Neural progenitor cell (in vitro differentiated cells): ENCODE results near the gene ZNG1A. TPM values are rescaled to one million over a fixed set of nuclear protein-coding genes. Genes with fewer than 3 reads are reported as not detected.
"Not testable (repeated sequence)": the region's sequence is repeated elsewhere in the genome, so short reads cannot be mapped to it uniquely, and the experiment has no call there.

Experiments
- DNase-seq: peaks from one replicate; pipeline ENCODE4 v3.0.0-alpha.2; 2016; ENCODE audit warnings: low spot score
- H2AFZ ChIP-seq: fragments of 200-600 bp; sonication (generic); replicated peaks from 2 replicates; pipeline ENCODE4 v1.6.1; 2016; ENCODE audit warnings: antibody characterized with exemption
- H3F3A ChIP-seq: fragments of 200-600 bp; sonication (generic); 2 replicates; pipeline ENCODE4 v1.6.1; 2016; ENCODE audit warnings: antibody characterized with exemption, low read depth
- H3K27ac ChIP-seq: fragments of 200-600 bp; sonication (generic); 2 replicates; pipeline ENCODE4 v1.5.1; 2016; ENCODE audit warnings: mild to moderate bottlenecking
- H3K27me3 ChIP-seq: fragments of 200-600 bp; sonication (generic); 2 replicates; pipeline ENCODE4 v1.6.1; 2016; ENCODE audit warnings: mild to moderate bottlenecking, moderate library complexity
- H3K36me3 ChIP-seq: fragments of 200-600 bp; sonication (generic); 2 replicates; pipeline ENCODE4 v1.5.1; 2016
- H3K4me1 ChIP-seq: fragments of 200-600 bp; sonication (generic); 2 replicates; pipeline ENCODE4 v1.6.1; 2016; ENCODE audit warnings: mixed run types
- H3K4me2 ChIP-seq: fragments of 200-600 bp; sonication (generic); 2 replicates; pipeline ENCODE4 v1.6.1; 2016
- H3K4me3 ChIP-seq: fragments of 200-600 bp; sonication (generic); 2 replicates; pipeline ENCODE4 v1.5.1; 2016
- H3K79me2 ChIP-seq: fragments of 200-600 bp; sonication (generic); 2 replicates; pipeline ENCODE4 v1.6.1; 2016; ENCODE audit warnings: low read depth
- H3K9ac ChIP-seq: fragments of 200-600 bp; sonication (generic); 2 replicates; pipeline ENCODE4 v1.6.1; 2016
- H3K9me3 ChIP-seq: fragments of 200-600 bp; sonication (generic); 2 replicates; pipeline ENCODE4 v1.5.1; 2016; ENCODE audit warnings: low read depth
- H4K20me1 ChIP-seq: fragments of 200-600 bp; sonication (generic); 2 replicates; pipeline ENCODE4 v1.6.1; 2016; ENCODE audit warnings: low read depth
- H3K27ac Mint-ChIP-seq: 3 replicates; pipeline ENCODE4 v1.8.0; 2021; ENCODE audit warnings: mixed read lengths
- H3K27me3 Mint-ChIP-seq: 2 replicates; pipeline ENCODE4 v1.8.0; 2022; ENCODE audit warnings: low read depth, mild to moderate bottlenecking, inconsistent platforms, moderate library complexity, mixed read lengths; ENCODE audit not compliant: insufficient read depth
- H3K36me3 Mint-ChIP-seq: 3 replicates; pipeline ENCODE4 v1.8.0; 2021; ENCODE audit warnings: mixed read lengths
- H3K4me1 Mint-ChIP-seq: 3 replicates; pipeline ENCODE4 v1.8.0; 2021; ENCODE audit warnings: mixed read lengths
- H3K4me3 Mint-ChIP-seq: 3 replicates; pipeline ENCODE4 v1.8.0; 2021; ENCODE audit warnings: mild to moderate bottlenecking, moderate library complexity, mixed read lengths
- H3K9me3 Mint-ChIP-seq: 3 replicates; pipeline ENCODE4 v1.8.0; 2020; ENCODE audit warnings: mixed read lengths
- EZH2 ChIP-seq: fragments of 200-600 bp; sonication (generic); IDR thresholded peaks from 2 replicates; pipeline ENCODE4 v1.6.1; 2017; ENCODE audit warnings: antibody characterized with exemption, mild to moderate bottlenecking, moderate library complexity
- EZH2phosphoT487 ChIP-seq: fragments of 200-600 bp; sonication (generic); IDR thresholded peaks from 2 replicates; pipeline ENCODE4 v1.6.1; 2017; ENCODE audit warnings: antibody characterized with exemption
- total RNA-seq: library from RNA; depleted of rRNA; stranded (reverse); fragments of >200 nt; gene quantifications from 2 replicates; pipeline ENCODE4 v1.2.3, GENCODE V29; 2015; ENCODE audit warnings: low replicate concordance

ZNG1A gene
- total RNA-seq, 1 donor from 2014 or later: 45.8 TPM

DNA sequence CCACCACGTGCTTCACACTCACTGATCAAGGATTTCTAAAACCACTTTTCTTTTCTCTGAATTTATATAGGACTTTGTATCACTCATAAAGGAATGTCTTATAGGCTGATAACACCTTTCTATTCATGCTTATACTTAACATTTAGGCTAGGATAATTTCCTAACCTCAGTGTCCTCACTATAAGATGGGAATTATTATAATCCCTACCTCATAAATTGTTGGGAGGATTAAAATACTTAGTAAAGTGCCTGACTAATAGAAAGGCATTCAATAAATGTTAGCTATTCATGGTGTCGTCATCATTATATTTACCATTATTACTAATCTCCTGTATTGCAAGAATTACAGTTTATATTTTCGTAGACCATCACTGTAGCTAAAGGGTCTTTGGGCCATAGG, 102.5 kb downstream of the ZNG1A start:
- not testable (repeated sequence) for H3K27ac Mint-ChIP-seq, H3K36me3 Mint-ChIP-seq, H3K4me2 ChIP-seq, H3K79me2 ChIP-seq, H2AFZ ChIP-seq, H3K9me3 ChIP-seq, DNase-seq, H3K36me3 ChIP-seq, H3K9me3 Mint-ChIP-seq, H3K9ac ChIP-seq, H3K27ac ChIP-seq, H3K4me1 Mint-ChIP-seq, H3K4me3 ChIP-seq, H3K4me3 Mint-ChIP-seq, H3K4me1 ChIP-seq, H4K20me1 ChIP-seq, H3F3A ChIP-seq
- peaks cover 11% of the 10 kb centered on the region for H3K27me3 Mint-ChIP-seq
- H3K27me3 ChIP-seq: peaks cover 80% of the 10 kb centered on the region

GRCh38 chr9:73900-74525, 104.8 kb downstream of the ZNG1A start:
- Histone ChIP-seq H3K4me2 (peak overlapping the region; percentile 82), H3K27me3 (peaks cover 68% of the 10 kb centered on the region), H2AFZ (peak overlapping the region; percentile 87), H3K4me3 (peak overlapping the region; percentile 49)
- Mint-ChIP-seq H3K4me3 (peak overlapping the region; percentile 78), H3K27me3 (peaks cover 11% of the 10 kb centered on the region)
- not testable (repeated sequence) for H3K9me3 Mint-ChIP-seq, H3K36me3 Mint-ChIP-seq, H3F3A ChIP-seq, H3K27ac Mint-ChIP-seq, H4K20me1 ChIP-seq, H3K27ac ChIP-seq, H3K9me3 ChIP-seq, H3K79me2 ChIP-seq, H3K4me1 ChIP-seq, DNase-seq, H3K9ac ChIP-seq, H3K36me3 ChIP-seq, H3K4me1 Mint-ChIP-seq
- TF ChIP-seq EZH2phosphoT487: peak; percentile 44

DNA sequence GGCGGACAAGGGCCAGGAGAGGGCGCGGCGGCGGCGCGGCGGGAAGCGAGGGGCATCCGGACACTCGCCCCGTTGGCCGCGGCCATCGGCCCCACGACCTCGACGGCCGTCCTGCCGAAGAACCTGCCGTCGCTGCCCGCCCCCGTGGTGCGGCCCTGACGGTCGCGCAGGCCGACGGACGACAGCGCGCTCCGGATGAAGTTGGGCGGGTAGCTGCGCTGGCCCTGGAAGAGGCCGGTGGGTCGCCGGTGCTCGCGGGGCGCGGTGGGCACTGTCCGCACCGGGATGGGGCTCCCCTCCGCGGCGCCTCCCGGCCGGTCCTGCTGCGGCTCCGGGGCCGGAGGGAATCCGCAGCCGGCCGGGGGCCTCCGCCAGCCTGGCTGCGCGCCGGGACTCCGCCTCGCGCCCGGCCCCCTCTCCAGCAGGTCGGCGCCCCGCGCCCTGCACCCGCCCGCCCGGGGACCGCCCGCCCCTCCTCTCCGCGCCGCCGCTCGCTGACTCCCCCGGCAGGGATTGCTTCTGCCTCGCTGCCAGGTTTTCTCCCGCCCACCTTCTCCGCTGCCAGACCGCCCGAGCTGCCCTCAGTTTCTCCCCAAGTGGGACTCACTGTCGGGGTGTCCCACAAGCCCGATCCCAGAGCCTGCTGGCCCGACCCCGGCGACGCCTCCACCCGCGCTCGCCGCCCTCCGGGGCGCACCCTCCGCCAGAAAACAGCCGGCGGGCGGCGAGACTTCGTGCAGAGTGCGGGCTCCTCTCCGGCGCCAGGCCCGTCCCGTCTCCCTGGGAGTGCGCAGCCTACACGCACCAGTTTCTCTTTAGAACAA, 105.6 kb downstream of the ZNG1A start:
- not testable (repeated sequence) for H4K20me1 ChIP-seq, H3K36me3 Mint-ChIP-seq, H3K9ac ChIP-seq, H3K27ac Mint-ChIP-seq, H3K4me1 Mint-ChIP-seq, H3K36me3 ChIP-seq, H3K9me3 Mint-ChIP-seq, H3K27ac ChIP-seq, H3K9me3 ChIP-seq, H3K4me1 ChIP-seq, H3K79me2 ChIP-seq, H3F3A ChIP-seq
- peaks cover 63% of the 10 kb centered on the region for H3K27me3 ChIP-seq
- peak overlapping the region; percentile 78 for H3K4me3 Mint-ChIP-seq
- peak overlapping the region; percentile 49 for H3K4me3 ChIP-seq
- H3K4me2 ChIP-seq: peak overlapping the region; percentile 82
- H3K27me3 Mint-ChIP-seq: peaks cover 11% of the 10 kb centered on the region
- peak; percentile 44 for DNase-seq
- H2AFZ ChIP-seq: peak overlapping the region; percentile 87
- peak; percentile 17 for TF ChIP-seq EZH2phosphoT487
- TF ChIP-seq EZH2: peak; percentile 80

Other genes starting within 250 kb of the ZNG1A start
- gene WASHC1, start 149.6 kb downstream of the ZNG1A start, total RNA-seq: 4.3 and 8.4 TPM in 2 replicates
- 0.12 TPM in 1 of 2 replicates, not detected in the other for gene FOXD4, start 60.6 kb downstream of the ZNG1A start, total RNA-seq
- gene DOCK8, start 35.8 kb upstream of the ZNG1A start, total RNA-seq: 0.54 and 0.93 TPM in 2 replicates